DMS53 (cell line): ENCODE results near the gene GNGT2.

Source experiments
- DNase-seq: peaks from one replicate; lab custom pipeline; 2025; lab: John Stamatoyannopoulos, UW

The GNGT2 gene

DNA sequence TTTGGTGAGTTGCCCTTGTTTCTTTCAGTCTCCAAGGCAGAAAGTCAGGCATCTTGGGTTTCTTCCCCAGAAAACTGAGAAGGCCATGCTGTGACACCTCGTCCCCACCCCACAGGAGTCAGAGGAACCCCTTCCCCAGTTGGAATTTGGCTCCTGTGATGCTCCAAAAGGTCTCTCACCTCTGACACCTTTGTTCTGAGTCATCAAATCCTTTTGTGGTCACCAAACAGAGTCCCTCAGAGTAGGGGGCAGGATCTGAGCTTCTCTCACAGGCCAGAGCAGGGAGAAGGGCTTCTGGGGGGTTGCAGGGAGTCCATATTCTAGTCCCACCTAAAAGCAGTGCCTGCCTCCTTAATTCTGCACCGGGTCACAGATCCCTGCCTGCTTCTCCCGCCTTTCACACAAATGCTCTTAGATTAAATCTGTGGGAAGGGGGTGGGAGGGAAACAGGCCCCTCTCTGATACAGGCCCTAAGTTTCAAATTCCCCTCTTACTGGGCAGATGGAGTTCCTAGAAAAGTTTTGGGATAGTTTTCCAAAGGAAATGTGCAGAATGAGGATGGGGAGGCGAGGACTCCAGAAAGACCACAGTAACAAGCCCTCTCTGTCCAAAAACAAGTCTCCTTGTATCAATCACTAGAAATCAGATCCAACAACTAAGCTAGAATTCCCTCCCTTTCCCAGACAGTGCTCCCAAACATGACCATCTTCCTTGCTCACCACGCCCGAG is 18.9 kb upstream of the GNGT2 start:
- DNase-seq: no peak

DNA sequence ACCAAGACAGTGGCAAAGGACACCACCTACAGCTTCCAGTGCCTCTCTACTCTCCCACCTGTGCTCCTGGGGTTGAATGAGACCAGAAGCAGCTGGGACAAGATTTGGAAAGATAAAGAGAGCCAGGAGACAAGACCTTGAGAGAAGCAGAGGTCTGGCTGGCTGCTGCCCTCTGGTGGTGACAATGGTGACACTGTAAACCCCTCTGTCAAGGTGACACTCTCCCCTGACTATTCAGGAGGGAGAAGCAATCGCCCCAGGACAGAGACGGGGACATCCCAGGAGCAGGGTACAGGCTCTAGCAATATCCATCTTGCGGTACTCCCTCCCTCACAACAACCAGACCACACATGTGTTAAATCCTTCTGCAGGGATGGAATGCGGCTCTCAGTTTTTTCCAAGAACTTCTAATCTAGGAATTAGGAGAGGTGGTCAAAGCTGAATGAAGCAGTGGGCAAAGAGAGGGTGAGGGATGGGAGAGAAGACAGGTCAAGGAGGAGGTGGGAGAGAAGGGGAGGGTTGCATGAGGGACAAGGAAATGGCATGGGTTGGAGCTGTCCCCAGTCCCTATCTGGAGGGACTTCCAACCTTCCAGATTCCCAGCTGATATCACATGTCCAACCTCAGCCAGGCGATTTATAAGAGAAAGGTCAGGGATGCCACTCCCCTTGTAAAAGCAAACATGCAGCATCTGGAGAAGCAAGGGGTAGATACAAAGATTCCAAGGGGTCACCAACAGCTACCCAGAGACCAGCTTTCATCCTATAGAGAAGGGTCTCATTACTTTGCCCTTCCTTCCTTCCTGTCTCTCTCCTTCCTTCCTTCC is 17.3 kb upstream of the GNGT2 start:
- peak; percentile 74 for DNase-seq

GRCh38 chr17:49226771-49227435 is 16.5 kb upstream of the GNGT2 start:
- DNase-seq: no peak

GRCh38 chr17:49225554-49226236 is 15.3 kb upstream of the GNGT2 start:
- DNase-seq: no peak

DNA sequence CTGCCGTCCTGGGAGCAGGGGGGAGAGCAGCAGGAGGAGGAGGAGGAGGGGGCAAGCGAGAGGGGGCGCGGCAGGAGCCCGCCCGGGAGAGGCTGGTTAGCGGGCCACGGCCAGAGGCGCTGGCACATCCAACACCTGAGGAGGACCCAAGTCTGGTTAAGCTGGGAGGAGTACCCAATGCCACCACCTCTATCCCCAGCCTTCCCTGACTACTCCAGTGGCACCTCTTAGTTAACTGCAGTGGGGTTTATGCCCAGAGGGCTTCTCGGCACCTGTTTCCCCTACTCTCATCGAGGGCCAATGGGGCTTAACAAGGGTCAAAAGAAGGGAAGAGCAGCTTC is 14.6 kb upstream of the GNGT2 start:
- DNase-seq: no peak

- DNase-seq: peak; percentile 34
Observed at GRCh38 chr17:49224198-49224996, 14.0 kb upstream of the GNGT2 start.

GRCh38 chr17:49223517-49224197 is 13.3 kb upstream of the GNGT2 start:
- no peak for DNase-seq

DNA sequence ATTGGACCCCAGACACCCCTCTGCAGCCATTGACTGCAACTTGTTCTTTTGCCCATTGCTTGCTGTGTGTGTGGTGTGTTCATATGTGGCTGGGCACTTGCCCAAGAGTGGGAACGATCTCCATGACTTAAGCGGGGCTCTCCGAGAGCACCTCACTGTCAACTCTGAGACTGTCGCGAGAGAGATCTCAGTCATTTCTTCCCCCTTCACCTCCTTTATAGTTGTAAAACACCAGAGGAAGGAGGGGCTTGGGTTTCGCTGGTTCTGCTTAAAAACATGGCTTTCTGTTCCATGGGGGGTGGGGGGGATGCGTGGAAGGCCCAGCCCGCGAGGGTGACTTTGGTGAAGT is 12.8 kb upstream of the GNGT2 start:
- no peak for DNase-seq

DNA sequence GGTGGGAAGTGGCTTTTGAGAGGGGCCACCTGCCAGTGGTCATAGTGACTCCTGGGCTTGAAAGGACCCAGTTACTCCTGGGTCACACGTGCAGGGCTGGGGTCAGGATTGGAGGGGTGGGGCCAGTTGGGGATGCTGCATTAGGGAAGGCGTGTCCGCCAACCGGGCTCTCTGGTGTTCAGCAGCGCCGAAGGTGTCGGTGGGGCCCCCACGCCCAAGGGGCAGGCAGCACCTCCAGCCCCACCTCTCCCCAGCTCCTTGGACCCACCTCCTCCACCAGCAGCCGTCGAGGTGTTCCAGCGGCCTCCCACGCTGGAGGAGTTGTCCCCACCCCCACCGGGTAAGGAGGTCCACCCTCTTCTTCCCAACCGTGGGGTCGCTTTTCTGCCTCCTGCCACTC is 9.6 kb upstream of the GNGT2 start:
- no peak for DNase-seq

DNA sequence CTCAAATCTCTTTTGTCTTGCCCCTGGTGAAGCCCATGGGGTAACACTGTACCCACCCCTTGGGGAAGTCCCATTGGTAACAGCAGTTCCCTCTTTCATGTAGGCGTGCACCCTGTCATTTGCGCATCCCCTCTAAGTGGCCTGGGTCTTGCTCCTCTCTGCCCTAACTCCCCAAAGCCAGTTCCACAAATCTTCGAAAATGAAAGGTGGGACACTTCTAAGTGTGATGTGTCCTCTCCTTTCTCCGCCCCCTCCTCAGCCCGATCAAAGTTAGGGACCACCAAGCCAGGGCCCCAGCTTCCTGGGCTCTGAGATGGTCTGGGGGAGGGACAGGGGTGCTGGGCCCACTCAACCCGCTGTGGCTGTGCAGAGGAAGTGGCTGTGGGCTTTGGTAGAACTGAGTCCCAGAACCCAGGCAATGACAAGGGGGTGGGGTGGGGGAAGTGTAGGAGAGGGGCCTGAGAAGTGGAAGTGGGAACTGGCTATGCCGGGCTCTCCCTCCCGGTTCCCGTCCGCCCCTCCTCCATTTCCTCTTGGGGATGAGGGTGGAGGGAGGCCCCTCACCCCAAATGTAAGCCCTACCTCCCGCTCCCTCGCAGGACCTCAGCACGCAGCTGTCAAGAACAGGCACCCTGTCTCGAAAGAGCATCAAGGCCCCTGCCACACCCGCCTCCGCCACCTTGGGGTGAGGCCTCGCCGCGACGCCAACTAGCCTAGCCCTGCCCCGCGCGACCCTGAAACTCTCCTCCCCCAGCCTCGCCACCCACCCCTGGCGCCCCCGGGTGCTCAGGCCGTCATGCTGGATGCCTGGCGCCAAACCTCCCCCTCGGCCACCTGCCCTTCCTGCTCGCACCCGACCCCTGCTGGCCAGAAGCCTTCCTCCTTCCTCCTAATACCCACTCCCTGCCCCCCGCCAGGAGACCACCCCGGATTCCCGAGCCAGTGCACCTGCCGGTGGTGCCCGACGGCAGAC is 8.9 kb upstream of the GNGT2 start:
- no peak for DNase-seq

DNA sequence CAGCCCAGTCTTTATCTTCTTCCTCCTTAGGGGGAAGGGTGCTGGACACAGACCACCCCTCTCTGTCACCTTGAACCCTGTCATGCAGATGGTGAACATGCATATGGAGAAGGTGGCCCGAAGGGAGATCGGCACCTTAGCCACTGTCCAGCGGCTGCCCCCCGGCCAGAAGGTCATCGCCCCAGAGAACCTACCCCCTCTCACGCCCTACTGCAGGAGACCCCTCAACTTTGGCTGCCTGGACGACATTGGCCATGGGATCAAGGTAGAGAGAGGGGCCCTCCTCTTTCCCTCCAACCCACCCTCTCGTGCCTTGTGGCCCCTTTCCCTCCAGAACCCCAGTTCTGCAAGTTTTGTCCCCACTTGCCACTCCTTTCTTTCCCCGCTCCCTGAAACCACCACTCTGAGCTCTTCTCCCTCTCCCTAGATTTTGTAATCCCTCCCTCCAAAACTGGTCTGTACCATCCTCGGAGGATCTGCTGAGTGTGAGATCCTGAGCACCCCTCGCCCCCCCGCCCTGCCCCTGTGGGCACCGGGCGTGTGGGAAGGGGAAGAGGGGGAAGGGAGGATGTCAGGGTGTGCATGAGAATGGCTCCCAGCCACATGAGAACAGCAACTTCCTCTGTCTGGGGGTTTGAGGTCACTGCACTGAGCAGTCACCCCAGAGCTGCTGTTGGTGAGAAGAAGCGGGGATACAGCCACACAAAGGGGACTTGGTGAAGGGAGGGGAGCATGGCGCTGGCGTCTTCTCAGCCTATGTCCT is 7.5 kb upstream of the GNGT2 start:
- no peak for DNase-seq

GRCh38 chr17:49216953-49217650 is 6.7 kb upstream of the GNGT2 start:
- DNase-seq: no peak

GRCh38 chr17:49216482-49216881 is 6.1 kb upstream of the GNGT2 start:
- DNase-seq: no peak

DNA sequence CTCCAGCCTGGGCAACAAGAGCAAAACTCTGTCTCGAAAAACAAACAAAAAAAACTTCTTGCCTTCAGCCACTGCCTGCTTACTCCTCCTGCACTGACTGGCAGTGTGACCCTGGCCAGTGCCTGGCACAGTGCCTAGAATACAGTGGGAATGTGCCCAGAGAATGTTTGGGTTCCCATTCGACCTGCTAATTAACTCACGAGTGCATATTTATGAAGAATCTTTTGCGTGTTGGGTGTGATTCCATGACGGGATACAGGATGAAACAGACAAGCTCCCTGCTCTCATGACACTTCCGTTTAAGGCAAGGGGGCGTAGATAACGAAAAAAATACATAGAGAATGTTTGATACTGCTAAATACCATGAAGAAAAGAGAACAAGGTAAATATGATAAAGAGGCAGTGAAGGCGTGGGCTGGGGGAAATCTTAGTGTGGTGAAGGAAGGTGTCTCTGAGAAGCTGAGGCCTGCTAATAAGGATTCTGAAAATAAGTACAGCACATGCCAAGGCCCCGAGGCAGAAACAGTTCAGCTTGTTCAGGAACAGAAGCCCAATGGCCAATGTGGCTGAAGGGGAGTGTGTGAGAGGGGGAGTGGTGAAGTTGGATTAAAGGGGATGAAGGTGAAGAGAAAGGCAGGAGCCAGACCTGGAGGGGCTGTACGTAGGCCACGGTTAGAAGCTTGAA is 4.4 kb upstream of the GNGT2 start:
- no peak for DNase-seq

GRCh38 chr17:49213847-49214246 is 3.5 kb upstream of the GNGT2 start:
- DNase-seq: no peak

GRCh38 chr17:49213399-49213798 is 3.0 kb upstream of the GNGT2 start:
- DNase-seq: no peak

DNA sequence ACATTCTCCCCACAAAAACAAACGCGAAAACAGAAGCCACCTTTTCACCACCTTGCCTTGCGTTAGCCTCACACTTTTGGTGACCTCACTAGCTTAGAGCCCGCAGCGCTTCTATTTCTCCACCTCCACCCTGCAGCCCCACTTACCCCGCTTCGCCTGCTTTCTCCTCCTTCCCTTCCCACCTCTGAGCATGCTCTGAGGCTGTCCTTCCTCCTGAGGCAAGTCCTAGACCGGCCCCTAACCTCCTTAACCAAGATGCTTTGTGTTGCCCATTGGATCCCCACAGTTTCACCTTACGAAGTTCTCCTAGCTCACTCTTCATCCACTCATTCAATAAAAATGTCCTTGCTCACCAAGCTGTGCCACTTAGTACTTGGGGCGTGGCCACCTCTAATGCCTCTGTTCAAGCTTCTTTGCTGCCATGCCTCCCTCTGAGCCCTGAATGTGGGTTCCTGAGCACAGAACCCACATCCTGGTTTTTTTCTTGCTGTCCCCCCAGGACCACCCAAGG is 1.3 kb downstream of the GNGT2 start:
- no peak for DNase-seq

- no peak for DNase-seq
Observed at GRCh38 chr17:49204516-49204915, 5.9 kb downstream of the GNGT2 start.
